ENCODE results near the gene C3orf52. TPM values are rescaled to one million over a fixed set of nuclear protein-coding genes. Genes with fewer than 3 reads are reported as not detected.
"Not testable (repeated sequence)": the region's sequence is repeated elsewhere in the genome, so short reads cannot be mapped to it uniquely, and the experiment has no call there.

The C3orf52 gene
- total RNA-seq: 1 to 10 TPM; 1.7 to 3.3 (median 2.6) TPM

DNA sequence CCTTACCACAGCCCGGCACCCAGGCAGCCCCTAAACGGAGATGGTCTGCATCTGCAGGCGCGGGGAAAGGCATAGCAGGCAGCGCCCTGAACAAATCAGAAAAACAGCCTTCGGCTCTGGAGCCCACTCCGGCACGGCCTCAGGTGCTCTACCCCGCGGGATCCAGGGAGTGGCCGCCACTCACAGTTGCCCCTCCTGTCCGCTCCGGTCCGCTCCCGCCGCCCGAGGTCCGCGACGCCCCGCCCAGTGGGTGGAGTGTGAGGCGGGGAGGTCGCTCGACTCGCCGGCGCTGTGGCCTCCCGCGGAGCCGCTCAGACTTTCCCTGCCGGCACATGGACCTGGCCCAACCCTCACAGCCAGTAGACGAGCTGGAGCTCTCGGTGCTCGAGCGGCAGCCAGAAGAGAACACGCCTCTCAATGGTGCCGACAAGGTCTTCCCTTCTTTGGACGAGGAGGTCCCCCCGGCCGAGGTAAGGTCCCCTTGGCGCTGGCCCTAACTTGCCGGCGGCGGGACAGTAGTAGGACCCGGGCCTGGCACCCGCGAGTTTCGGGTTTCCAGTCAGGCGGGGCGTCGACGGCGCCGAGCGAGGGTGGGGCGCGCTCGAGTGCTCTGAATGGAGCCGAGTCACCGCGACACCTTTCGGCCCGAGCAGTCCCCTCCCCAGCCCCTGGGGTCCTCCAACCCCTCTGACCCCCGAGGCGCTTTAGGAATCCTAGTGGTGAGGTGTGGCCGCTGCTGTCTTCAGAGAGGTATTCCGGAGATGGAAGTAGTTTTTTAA, at the start of gene C3orf52:
TSS of gene C3orf52 (plus strand) at position 314 of the 779 bp plus-strand sequence. CDS start at position 333, 19 bp downstream.
- TF ChIP-seq POLR2A (IDR thresholded peaks at IDR 0.05; ENCODE audit: low read depth) (no peak), POLR2AphosphoS5 (IDR thresholded peaks at IDR 0.05) (peak; percentile 22 to 40), CTCF (IDR thresholded peaks at IDR 0.05) (peak in 1 of 3 experiments; percentile 11)
- intact Hi-C loops (cut with DNase I): no loop called here
- peak; percentile 93 for DNase-seq (ENCODE audit: extremely low spot score)
- no peaks in the 10 kb centered on the region for H3K36me3 ChIP-seq
- peak within 1 kb of the TSS; percentile 54 to 66 (median 61) for H3K4me3 ChIP-seq
- 0% methylated on average over 24 of the region's 67 CpGs for WGBS
- peak within 1 kb of the TSS; percentile 40 to 57 (median 44) for H3K27ac ChIP-seq (replicated peaks in 1 of 4)
- H3K9me3 ChIP-seq: no peaks in the 10 kb centered on the region
- no peaks in the 10 kb centered on the region for H3K27me3 ChIP-seq
- peaks cover 16 to 23% (median 19%) of the 10 kb centered on the region in 4 donors for H3K4me1 ChIP-seq

DNA sequence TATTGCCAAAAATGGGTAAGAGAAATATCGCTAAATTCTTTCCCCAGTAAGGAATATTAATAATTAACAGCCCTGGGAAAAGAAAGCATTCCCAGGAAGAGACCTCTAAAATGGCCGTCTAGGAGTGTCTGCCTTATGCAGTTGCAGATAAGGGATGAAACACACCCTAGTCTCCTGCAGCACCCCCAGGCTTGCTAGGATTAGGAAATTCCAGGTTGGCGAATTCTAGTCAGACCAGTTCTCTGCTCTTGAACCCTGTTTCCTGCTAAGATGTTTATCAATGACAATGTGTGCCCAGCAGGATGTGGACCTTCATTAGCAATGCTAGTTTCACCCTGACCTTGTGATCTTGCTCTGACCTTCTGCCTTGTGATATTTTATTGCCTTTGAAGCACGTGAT, 49.0 kb upstream of the C3orf52 start:
- intact Hi-C loops (cut with DNase I); H3K27ac ChIP-seq (replicated peaks in 1 of 4); H3K36me3 ChIP-seq; H3K4me1 ChIP-seq; H3K4me3 ChIP-seq; H3K27me3 ChIP-seq; H3K9me3 ChIP-seq: not testable (repeated sequence)
- peak; percentile 45 for DNase-seq (ENCODE audit: extremely low spot score)
- 69% methylated on average over 4 of the region's 4 CpGs for WGBS

GRCh38 chr3:112038863-112039262, 47.3 kb upstream of the C3orf52 start:
- Histone ChIP-seq H3K4me3 (no peak overlapping the region), H3K27ac (replicated peaks in 1 of 4) (no peak overlapping the region), H3K27me3 (no peaks in the 10 kb centered on the region), H3K36me3 (no peaks in the 10 kb centered on the region), H3K9me3 (no peaks in the 10 kb centered on the region), H3K4me1 (peaks cover 0 to 6% (median under 1%) of the 10 kb centered on the region in 4 donors)
- peak; percentile 10 for DNase-seq (ENCODE audit: extremely low spot score)
- intact Hi-C loops (cut with DNase I): no loop called here
- TF ChIP-seq CTCF (IDR thresholded peaks at IDR 0.05) (no peak), EP300 (IDR thresholded peaks at IDR 0.05) (no peak), POLR2AphosphoS5 (IDR thresholded peaks at IDR 0.05) (no peak), POLR2A (IDR thresholded peaks at IDR 0.05; ENCODE audit: low read depth) (no peak)
- 65% methylated on average over 3 of the region's 3 CpGs for WGBS

- TF ChIP-seq POLR2A (IDR thresholded peaks at IDR 0.05; ENCODE audit: low read depth): no peak
- no peak for TF ChIP-seq EP300 (IDR thresholded peaks at IDR 0.05)
- no peak for TF ChIP-seq POLR2AphosphoS5 (IDR thresholded peaks at IDR 0.05)
- no peak for TF ChIP-seq CTCF (IDR thresholded peaks at IDR 0.05)
- Histone ChIP-seq H3K9me3 (no peaks in the 10 kb centered on the region), H3K4me3 (no peak overlapping the region), H3K36me3 (no peaks in the 10 kb centered on the region), H3K27ac (replicated peaks in 1 of 4) (no peak overlapping the region), H3K4me1 (peaks cover 0 to 9% (median 2%) of the 10 kb centered on the region in 4 donors), H3K27me3 (no peaks in the 10 kb centered on the region)
- intact Hi-C loops (cut with DNase I): no loop called here
- DNase-seq (ENCODE audit: extremely low spot score): no peak
Measured at GRCh38 chr3:112041321-112041720, 44.9 kb upstream of the C3orf52 start.

- DNase-seq (ENCODE audit: extremely low spot score): peak; percentile 31
- no peaks in the 10 kb centered on the region for H3K9me3 ChIP-seq
- 74% methylated on average over 6 of the region's 6 CpGs for WGBS
- H3K27me3 ChIP-seq: no peaks in the 10 kb centered on the region
- no peak overlapping the region for H3K27ac ChIP-seq (replicated peaks in 1 of 4)
- no peak overlapping the region for H3K4me3 ChIP-seq
- H3K36me3 ChIP-seq: no peaks in the 10 kb centered on the region
- no peak for TF ChIP-seq POLR2A (IDR thresholded peaks at IDR 0.05; ENCODE audit: low read depth)
- no peak for TF ChIP-seq POLR2AphosphoS5 (IDR thresholded peaks at IDR 0.05)
- no peak for TF ChIP-seq EP300 (IDR thresholded peaks at IDR 0.05)
- no peak for TF ChIP-seq CTCF (IDR thresholded peaks at IDR 0.05)
- H3K4me1 ChIP-seq: peaks cover 0 to 9% (median 2%) of the 10 kb centered on the region in 4 donors
- intact Hi-C loops (cut with DNase I): no loop called here
Measured at GRCh38 chr3:112042842-112043280, 43.3 kb upstream of the C3orf52 start.

Data from esophagus muscularis mucosa (tissue), 4 donors.